HG02610 (cell line): ENCODE data around the gene TAF4.
"Not testable (repeated sequence)": the region's sequence is repeated elsewhere in the genome, so short reads cannot be mapped to it uniquely, and the experiment has no call there.

Experiments
- ATAC-seq: cut with Tn5 transposase; IDR thresholded peaks from one replicate; pipeline ENCODE4 v1.9.1; 2021; ENCODE audit warnings: mild to moderate bottlenecking, moderate library complexity; ENCODE audit not compliant: unreplicated experiment

Gene TAF4

GRCh38 chr20:62008643-62009183 lies 57.0 kb downstream of the TAF4 start:
- no peak for ATAC-seq

GRCh38 chr20:62007127-62007647 lies 58.5 kb downstream of the TAF4 start:
- no peak for ATAC-seq

GRCh38 chr20:62006482-62006881 lies 59.2 kb downstream of the TAF4 start:
- ATAC-seq = no peak

- ATAC-seq = no peak
Measured at GRCh38 chr20:62004614-62005013, 61.1 kb downstream of the TAF4 start.

GRCh38 chr20:62003567-62004405 lies 61.9 kb downstream of the TAF4 start:
- no peak for ATAC-seq

- no peak for ATAC-seq
Measured at GRCh38 chr20:62002882-62003480, 62.7 kb downstream of the TAF4 start.

GRCh38 chr20:62001178-62001715 lies 64.4 kb downstream of the TAF4 start:
- no peak for ATAC-seq

- no peak for ATAC-seq
Measured at GRCh38 chr20:61998343-61999121, 67.1 kb downstream of the TAF4 start.

GRCh38 chr20:61997891-61998290 lies 67.8 kb downstream of the TAF4 start:
- no peak for ATAC-seq

GRCh38 chr20:61997372-61997771 lies 68.3 kb downstream of the TAF4 start:
- ATAC-seq = no peak

GRCh38 chr20:61994546-61994945 lies 71.1 kb downstream of the TAF4 start:
- no peak for ATAC-seq

GRCh38 chr20:61993058-61993457 lies 72.6 kb downstream of the TAF4 start:
- no peak for ATAC-seq

- no peak for ATAC-seq
Measured at GRCh38 chr20:61991476-61991875, 74.2 kb downstream of the TAF4 start.

- ATAC-seq = no peak
Measured at GRCh38 chr20:61990484-61990883, 75.2 kb downstream of the TAF4 start.

GRCh38 chr20:61989741-61990140 lies 75.9 kb downstream of the TAF4 start:
- no peak for ATAC-seq

GRCh38 chr20:61988665-61989064 lies 77.0 kb downstream of the TAF4 start:
- no peak for ATAC-seq

- ATAC-seq = no peak
Measured at GRCh38 chr20:61986762-61987321, 78.8 kb downstream of the TAF4 start.

GRCh38 chr20:61985096-61985495 lies 80.6 kb downstream of the TAF4 start:
- ATAC-seq = no peak

GRCh38 chr20:61984431-61984830 lies 81.2 kb downstream of the TAF4 start:
- ATAC-seq = not testable (repeated sequence)

- ATAC-seq = no peak
Measured at GRCh38 chr20:61983965-61984364, 81.7 kb downstream of the TAF4 start.

- ATAC-seq = no peak
Measured at GRCh38 chr20:61982951-61983315, 82.7 kb downstream of the TAF4 start.
